Activated CD4-positive, alpha-beta T cell treated with anti-CD3 and anti-CD28 coated beads for 1 hour (primary cell): ENCODE measurements around the gene MTMR6.

Experiments
- DNase-seq: peaks from one replicate; pipeline ENCODE4 v3.0.0-alpha.2; 2020

MTMR6 gene

GRCh38 chr13:25214491-25215252 lies 72.6 kb downstream of the MTMR6 start:
- no peak for DNase-seq

- DNase-seq = no peak
Observed at GRCh38 chr13:25213715-25214114, 73.6 kb downstream of the MTMR6 start.

GRCh38 chr13:25210842-25211569 lies 76.3 kb downstream of the MTMR6 start:
- no peak for DNase-seq

GRCh38 chr13:25207291-25207810 lies 79.9 kb downstream of the MTMR6 start:
- DNase-seq = no peak

GRCh38 chr13:25204863-25205262 lies 82.4 kb downstream of the MTMR6 start:
- no peak for DNase-seq

GRCh38 chr13:25203127-25203740 lies 84.1 kb downstream of the MTMR6 start:
- no peak for DNase-seq

- no peak for DNase-seq
Observed at GRCh38 chr13:25200783-25201182, 86.5 kb downstream of the MTMR6 start.

- DNase-seq = no peak
Observed at GRCh38 chr13:25198647-25199046, 88.6 kb downstream of the MTMR6 start.

- DNase-seq = no peak
Observed at GRCh38 chr13:25196971-25197370, 90.3 kb downstream of the MTMR6 start.
